PC-9 (cell line): ENCODE measurements around the gene DPYSL4.

Experiments used
- CTCF ChIP-seq: fragments of 200-600 bp; sonication (generic); conservative IDR thresholded peaks from 2 replicates; pipeline ENCODE4 v1.6.1; 2017; ENCODE audit warnings: mixed run types, antibody characterized with exemption, mild to moderate bottlenecking, moderate library complexity
- EZH2 ChIP-seq: fragments of 200-600 bp; sonication (generic); IDR thresholded peaks from 2 replicates; pipeline ENCODE4 v1.8.0; 2017; ENCODE audit warnings: antibody characterized with exemption, low read depth

- TF ChIP-seq CTCF (no peak), EZH2 (no peak)
Measured at GRCh38 chr10:132178672-132179545, 7.8 kb upstream of the DPYSL4 start.
